Adrenal gland (tissue), 5 donors: ENCODE measurements around the gene CDH6.

ENCODE experiments used
- CTCF ChIP-seq, 6 experiments: fragments of 450-650 bp in 4 of 6; fragments of 200-600 bp in 2 of 6; sonication (generic) in 1 of 6; IDR thresholded peaks; 1 replicate in 5 of 6; 2 replicates in 1 of 6; pipeline versions ENCODE4 v1.5.1 to v1.8.0; 2016 to 2021; ENCODE audit warnings: antibody characterized with exemption in 6 of 6, mild to moderate bottlenecking in 2 of 6, moderate library complexity in 1 of 6
- POLR2A ChIP-seq, 2 donors: fragments of 450-650 bp; IDR thresholded peaks; one replicate each; pipeline ENCODE4 v1.6.1; 2017; ENCODE audit warnings: antibody characterized with exemption in 2 of 2, mild to moderate bottlenecking in 2 of 2, moderate library complexity in 1 of 2
- donor health status: DM: no; HTN: no; CAD: no.

DNA sequence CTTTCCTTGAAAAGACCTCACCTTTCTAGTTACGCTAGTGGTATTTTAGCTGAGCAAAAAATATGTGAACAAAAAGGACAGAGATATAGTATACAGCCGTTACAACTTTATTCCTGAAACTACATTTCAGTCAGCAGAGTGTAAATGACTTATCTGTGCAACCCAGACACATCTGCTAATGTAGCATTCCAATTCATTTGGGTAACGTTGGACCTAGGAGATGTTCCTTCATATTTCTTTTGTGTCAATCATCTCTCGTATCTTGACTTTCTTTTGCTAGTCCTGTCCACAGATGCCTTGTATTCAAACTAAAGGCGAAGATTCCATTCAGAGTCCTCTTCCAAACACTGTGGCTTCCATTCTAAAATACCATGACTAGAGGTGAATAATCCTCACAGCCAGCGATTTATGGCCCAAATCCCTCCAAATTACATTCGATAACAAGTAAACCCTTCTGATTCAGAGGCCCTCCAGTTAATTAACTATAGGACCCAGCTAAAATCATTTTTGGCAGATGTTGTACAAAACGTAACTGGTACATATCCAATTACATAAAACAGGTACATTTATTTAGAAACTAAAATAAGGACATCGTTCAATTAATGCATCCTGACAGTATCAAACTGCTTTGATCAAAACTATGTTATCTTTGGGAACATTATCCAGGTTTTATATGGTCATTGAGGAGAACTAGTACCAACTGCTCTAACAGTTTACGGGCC is 182.7 kb downstream of the CDH6 start:
- no peak for TF ChIP-seq CTCF (IDR thresholded peaks at IDR 0.05)
- TF ChIP-seq POLR2A (IDR thresholded peaks at IDR 0.05) = no peak
